Neuronal stem cell (in vitro differentiated cells): ENCODE results near the gene MAP1B.

Experiments
- DNase-seq: peaks from one replicate; pipeline ENCODE4 v3.0.0-alpha.2; 2013; ENCODE audit warnings: low spot score
- H2AFZ ChIP-seq: one replicate; pipeline ENCODE4 v1.6.1; 2013; ENCODE audit warnings: mild to moderate bottlenecking, low read length, inconsistent platforms
- H2AK5ac ChIP-seq: 2 replicates; pipeline ENCODE4 v1.6.1; 2013; ENCODE audit warnings: low read depth, mild to moderate bottlenecking, inconsistent platforms, low read length, moderate library complexity, mixed read lengths
- H2BK120ac ChIP-seq: 2 replicates; pipeline ENCODE4 v1.6.1; 2013; ENCODE audit warnings: low read depth, mild to moderate bottlenecking, inconsistent platforms, low read length, moderate library complexity, mixed read lengths
- H2BK12ac ChIP-seq: one replicate; pipeline ENCODE4 v1.6.1; 2013; ENCODE audit warnings: low read length, inconsistent platforms
- H2BK15ac ChIP-seq: 2 replicates; pipeline ENCODE4 v1.6.1; 2013; ENCODE audit warnings: mild to moderate bottlenecking, low read length, inconsistent platforms, mixed read lengths
- H2BK5ac ChIP-seq: one replicate; pipeline ENCODE4 v1.6.1; 2013; ENCODE audit warnings: inconsistent platforms, mild to moderate bottlenecking, low read length, moderate library complexity
- H3K14ac ChIP-seq: one replicate; pipeline ENCODE4 v1.6.1; 2013; ENCODE audit warnings: low read length, inconsistent platforms
- H3K18ac ChIP-seq: 2 replicates; pipeline ENCODE4 v1.6.1; 2013; ENCODE audit warnings: low read length, inconsistent platforms
- H3K23ac ChIP-seq: 2 replicates; pipeline ENCODE4 v1.6.1; 2013; ENCODE audit warnings: low read depth, mild to moderate bottlenecking, mixed read lengths, low read length, inconsistent platforms; ENCODE audit not compliant: poor library complexity
- H3K27ac ChIP-seq: replicated peaks from 3 replicates; pipeline ENCODE4 v1.5.1; 2013; ENCODE audit warnings: low read length, inconsistent platforms
- H3K27me3 ChIP-seq, 3 experiments: 2 replicates each; pipeline ENCODE4 v1.6.1; 2013; ENCODE audit warnings: low read length in 3 of 3, mild to moderate bottlenecking in 2 of 3, inconsistent platforms in 1 of 3, low read depth in 1 of 3, mixed read lengths in 1 of 3, moderate library complexity in 1 of 3; ENCODE audit not compliant: control insufficient read depth in 3 of 3, insufficient read depth in 3 of 3
- H3K36me3 ChIP-seq, 2 donors: replicated peaks in 1 of 2; 2 replicates each; pipeline ENCODE4 v1.6.1; 2013; ENCODE audit warnings: low read length in 2 of 2; ENCODE audit not compliant: control insufficient read depth in 2 of 2, insufficient read depth in 2 of 2
- H3K4ac ChIP-seq: 2 replicates; pipeline ENCODE4 v1.6.1; 2013; ENCODE audit warnings: inconsistent platforms, mild to moderate bottlenecking, low read length, moderate library complexity
- H3K4me1 ChIP-seq, 2 donors: 1 replicate in 1 of 2; 2 replicates in 1 of 2; pipeline ENCODE4 v1.6.1; 2013; ENCODE audit warnings: low read length in 2 of 2, low read depth in 1 of 2; ENCODE audit not compliant: control insufficient read depth in 2 of 2, insufficient read depth in 1 of 2
- H3K4me2 ChIP-seq: one replicate; pipeline ENCODE4 v1.6.1; 2013; ENCODE audit warnings: mild to moderate bottlenecking, low read length, inconsistent platforms; ENCODE audit not compliant: insufficient read depth, poor library complexity, severe bottlenecking
- H3K4me3 ChIP-seq, 2 donors: 2 replicates each; pipeline ENCODE4 v1.5.1; 2013; ENCODE audit warnings: low read length in 2 of 2, mild to moderate bottlenecking in 2 of 2, inconsistent platforms in 1 of 2, moderate library complexity in 1 of 2
- H3K79me1 ChIP-seq: one replicate; pipeline ENCODE4 v1.6.1; 2013; ENCODE audit warnings: low read depth, mild to moderate bottlenecking, inconsistent platforms, low read length, moderate library complexity
- H3K9ac ChIP-seq: one replicate; pipeline ENCODE4 v1.6.1; 2013; ENCODE audit warnings: mild to moderate bottlenecking, low read depth, low read length, inconsistent platforms; ENCODE audit not compliant: poor library complexity
- H3K9me3 ChIP-seq, 2 donors: replicated peaks in 1 of 2; 2 replicates each; pipeline versions ENCODE3 to v1.6.1; 2013; ENCODE audit warnings: low read length in 2 of 2, mild to moderate bottlenecking in 2 of 2, inconsistent platforms in 1 of 2, low read depth in 1 of 2, mixed read lengths in 1 of 2, moderate library complexity in 1 of 2; ENCODE audit not compliant: control insufficient read depth in 2 of 2, insufficient read depth in 1 of 2
- H4K8ac ChIP-seq: one replicate; pipeline ENCODE4 v1.6.1; 2013; ENCODE audit warnings: low read depth, mild to moderate bottlenecking, inconsistent platforms, low read length, moderate library complexity
- H4K91ac ChIP-seq: one replicate; pipeline ENCODE4 v1.6.1; 2013; ENCODE audit warnings: low read length, low read depth, mild to moderate bottlenecking, inconsistent platforms; ENCODE audit not compliant: poor library complexity
- WGBS, 2 donors: extraction: QIAGEN DNeasy Blood & Tissue Kit; methylation state at CpG; one replicate each; pipeline ENCODE4 v1.1.7; 2013; ENCODE audit warnings: missing lambda C conversion rate in 2 of 2, mixed read lengths in 1 of 2; ENCODE audit not compliant: insufficient read length in 2 of 2, insufficient replicate concordance in 1 of 2; ENCODE audit errors: extremely low coverage in 2 of 2; 5-methylcytosine and 5-hydroxymethylcytosine counted together

MAP1B gene

GRCh38 chr5:72172786-72173185 lies 65.5 kb downstream of the MAP1B start:
- peaks cover 14 to 18% of the 10 kb centered on the region in 2 donors for H3K4me1 ChIP-seq
- H2AFZ ChIP-seq = no peak overlapping the region
- H3K9ac ChIP-seq = no peak overlapping the region
- no peak overlapping the region for H2BK15ac ChIP-seq
- DNase-seq = no peak
- H3K18ac ChIP-seq = no peak overlapping the region
- peaks cover 2% of the 10 kb centered on the region for H3K79me1 ChIP-seq
- no peak overlapping the region for H2BK5ac ChIP-seq
- no peak overlapping the region for H4K91ac ChIP-seq
- H4K8ac ChIP-seq = no peak overlapping the region
- H2BK12ac ChIP-seq = no peak overlapping the region
- peaks cover 3 to 96% of the 10 kb centered on the region in 2 donors for H3K36me3 ChIP-seq
- no peak overlapping the region for H3K4me2 ChIP-seq
- no peaks in the 10 kb centered on the region for H3K9me3 ChIP-seq
- no peak overlapping the region for H3K4me3 ChIP-seq
- no CpG with 5 or more reads among the region's 4 CpGs for WGBS, 2 donors
- H2AK5ac ChIP-seq = no peak overlapping the region
- H2BK120ac ChIP-seq = no peak overlapping the region
- H3K27me3 ChIP-seq = no peaks in the 10 kb centered on the region
- no peak overlapping the region for H3K27ac ChIP-seq
- H3K23ac ChIP-seq = no peak overlapping the region
- no peak overlapping the region for H3K14ac ChIP-seq
- H3K4ac ChIP-seq = no peak overlapping the region

GRCh38 chr5:72177538-72177937 lies 70.3 kb downstream of the MAP1B start:
- Histone ChIP-seq H2AK5ac (no peak overlapping the region), H3K4me1 (peaks cover 34 to 47% of the 10 kb centered on the region in 2 donors)

GRCh38 chr5:72179028-72179815 lies 71.9 kb downstream of the MAP1B start:
- no peaks in the 10 kb centered on the region for H3K9me3 ChIP-seq
- no peak overlapping the region for H2BK12ac ChIP-seq
- no peak overlapping the region for H2BK120ac ChIP-seq
- no CpG with 5 or more reads among the region's 29 CpGs for WGBS, 2 donors
- H3K36me3 ChIP-seq = peaks cover 6 to 56% of the 10 kb centered on the region in 2 donors
- H3K27ac ChIP-seq = peak overlapping the region; percentile 97
- peak; percentile 82 for DNase-seq
- H2AK5ac ChIP-seq = no peak overlapping the region
- peak overlapping the region in 1 of 2 donors; percentile 24 for H3K4me3 ChIP-seq
- no peak overlapping the region for H3K4ac ChIP-seq
- peak overlapping the region; percentile 93 for H2BK5ac ChIP-seq
- no peak overlapping the region for H3K9ac ChIP-seq
- H4K8ac ChIP-seq = no peak overlapping the region
- peaks cover 2% of the 10 kb centered on the region for H3K79me1 ChIP-seq
- H3K18ac ChIP-seq = peak overlapping the region; percentile 97
- peaks cover 45 to 60% of the 10 kb centered on the region in 2 donors for H3K4me1 ChIP-seq
- peak overlapping the region; percentile 47 for H3K4me2 ChIP-seq
- no peaks in the 10 kb centered on the region for H3K27me3 ChIP-seq
- H4K91ac ChIP-seq = no peak overlapping the region
- H3K14ac ChIP-seq = no peak overlapping the region
- no peak overlapping the region for H3K23ac ChIP-seq
- H2BK15ac ChIP-seq = no peak overlapping the region
- H2AFZ ChIP-seq = no peak overlapping the region

More at GRCh38 chr5:72177538-72177937, 70.3 kb downstream of the MAP1B start:
- no peaks in the 10 kb centered on the region for H3K9me3 ChIP-seq
- no peak overlapping the region for H2BK12ac ChIP-seq
- H2AFZ ChIP-seq = no peak overlapping the region
- no peak overlapping the region for H3K27ac ChIP-seq
- no peak overlapping the region for H2BK5ac ChIP-seq
- no CpG with 5 or more reads among the region's 3 CpGs for WGBS, 2 donors
- H4K91ac ChIP-seq = no peak overlapping the region
- H3K18ac ChIP-seq = no peak overlapping the region
- H3K14ac ChIP-seq = no peak overlapping the region
- no peak overlapping the region for H2BK120ac ChIP-seq
- H3K4me2 ChIP-seq = no peak overlapping the region
- no peaks in the 10 kb centered on the region for H3K27me3 ChIP-seq
- no peak overlapping the region for H3K23ac ChIP-seq
- no peak overlapping the region for H4K8ac ChIP-seq
- no peak for DNase-seq
- H3K4ac ChIP-seq = no peak overlapping the region
- H3K79me1 ChIP-seq = peaks cover 2% of the 10 kb centered on the region
- H3K36me3 ChIP-seq = peaks cover 3 to 66% of the 10 kb centered on the region in 2 donors
- H2BK15ac ChIP-seq = no peak overlapping the region
- H3K4me3 ChIP-seq = no peak overlapping the region
- no peak overlapping the region for H3K9ac ChIP-seq

GRCh38 chr5:72179816-72180440 lies 72.7 kb downstream of the MAP1B start:
- H3K27ac ChIP-seq = peak overlapping the region; percentile 97

More at GRCh38 chr5:72179816-72180440, 72.7 kb downstream of the MAP1B start:
- Histone ChIP-seq H3K4me2 (peak overlapping the region; percentile 47), H4K91ac (peak overlapping the region; percentile 10), H4K8ac (no peak overlapping the region), H2BK120ac (no peak overlapping the region), H3K14ac (peak overlapping the region; percentile 12), H3K23ac (no peak overlapping the region), H3K79me1 (peaks cover 2% of the 10 kb centered on the region), H3K18ac (peak overlapping the region; percentile 95), H3K4ac (no peak overlapping the region), H2AFZ (no peak overlapping the region), H2BK5ac (peak overlapping the region; percentile 93), H3K36me3 (peaks cover 5 to 57% of the 10 kb centered on the region in 2 donors), H3K4me1 (peaks cover 46 to 67% of the 10 kb centered on the region in 2 donors), H3K27me3 (no peaks in the 10 kb centered on the region), H3K9ac (no peak overlapping the region), H3K9me3 (no peaks in the 10 kb centered on the region), H2AK5ac (no peak overlapping the region), H2BK15ac (no peak overlapping the region), H2BK12ac (peak overlapping the region; percentile 76), H3K4me3 (peak overlapping the region in 1 of 2 donors; percentile 24)
- WGBS, 2 donors = no CpG with 5 or more reads among the region's 11 CpGs
- no peak for DNase-seq
